ENCODE data around the gene LSM2.
A peak's percentile ranks its signal among the peaks of the same experiment; 100 is the strongest.

Gene LSM2

DNA sequence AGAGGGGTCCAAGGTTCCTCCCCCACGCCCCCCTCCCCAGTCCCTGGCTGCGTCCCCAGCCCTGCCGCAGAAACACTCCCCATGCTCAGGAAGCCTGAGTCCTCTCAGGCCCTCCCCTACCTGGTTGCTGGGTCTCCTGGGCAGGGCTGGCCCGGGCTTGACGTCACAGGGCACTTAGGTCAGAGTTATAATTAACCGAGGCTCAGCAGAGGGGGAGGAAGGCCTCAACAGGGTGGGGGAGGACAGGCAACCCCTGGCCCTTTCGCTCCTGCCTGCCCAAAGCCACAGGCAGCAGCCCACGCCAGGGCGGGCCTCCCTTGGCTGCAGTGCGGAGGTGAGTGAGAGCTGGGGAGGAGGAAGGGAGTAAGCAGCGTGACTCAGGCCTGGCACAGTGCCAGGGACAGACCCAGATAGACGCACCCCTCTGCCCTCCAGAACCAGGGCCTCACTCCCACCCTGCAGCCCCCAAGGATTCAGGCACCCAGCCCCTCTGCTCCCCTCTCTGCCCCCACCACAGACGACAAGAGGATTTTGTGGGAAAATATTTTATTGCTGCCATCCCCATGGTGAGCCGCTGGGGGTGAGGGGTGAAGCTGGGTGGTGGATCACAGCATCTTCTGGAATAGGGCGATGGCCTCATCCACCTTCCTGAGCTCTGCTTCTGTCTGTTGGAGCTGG, 29.6 kb downstream of the LSM2 start, which contains the start of gene VWA7:
VWA7 (minus strand) TSS at position 340 of the 678 bp plus-strand sequence. CDS start 549 bp downstream, outside the sequence.
- peak; percentile 51 for DNase-seq (ENCODE audit: low spot score)

DNA sequence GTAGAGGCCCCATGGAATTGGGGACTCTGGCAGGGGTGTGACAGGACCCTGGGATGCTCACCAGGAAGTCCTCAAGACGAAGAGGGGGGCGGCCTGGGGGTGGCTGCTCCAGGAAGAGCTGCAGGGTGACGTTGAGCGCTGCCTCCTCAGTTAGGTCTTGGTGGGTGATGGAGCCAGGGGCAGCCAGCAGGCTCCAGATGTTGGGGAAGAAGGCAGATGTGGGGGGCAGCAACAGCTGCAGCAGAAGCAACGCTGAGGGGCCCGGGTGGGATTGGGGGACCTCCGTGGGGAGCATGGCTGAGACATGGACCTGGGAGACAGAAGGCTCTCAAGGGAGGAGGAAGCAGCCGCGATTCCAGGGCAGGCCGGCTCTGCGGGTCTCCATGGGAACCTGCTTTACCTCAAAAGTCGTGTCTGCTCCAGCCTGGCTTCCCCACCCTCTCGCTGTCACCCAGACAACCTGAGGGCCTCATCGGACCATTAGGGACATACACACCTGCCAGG, 30.2 kb downstream of the LSM2 start:
- no peak for DNase-seq (ENCODE audit: low spot score)

DNA sequence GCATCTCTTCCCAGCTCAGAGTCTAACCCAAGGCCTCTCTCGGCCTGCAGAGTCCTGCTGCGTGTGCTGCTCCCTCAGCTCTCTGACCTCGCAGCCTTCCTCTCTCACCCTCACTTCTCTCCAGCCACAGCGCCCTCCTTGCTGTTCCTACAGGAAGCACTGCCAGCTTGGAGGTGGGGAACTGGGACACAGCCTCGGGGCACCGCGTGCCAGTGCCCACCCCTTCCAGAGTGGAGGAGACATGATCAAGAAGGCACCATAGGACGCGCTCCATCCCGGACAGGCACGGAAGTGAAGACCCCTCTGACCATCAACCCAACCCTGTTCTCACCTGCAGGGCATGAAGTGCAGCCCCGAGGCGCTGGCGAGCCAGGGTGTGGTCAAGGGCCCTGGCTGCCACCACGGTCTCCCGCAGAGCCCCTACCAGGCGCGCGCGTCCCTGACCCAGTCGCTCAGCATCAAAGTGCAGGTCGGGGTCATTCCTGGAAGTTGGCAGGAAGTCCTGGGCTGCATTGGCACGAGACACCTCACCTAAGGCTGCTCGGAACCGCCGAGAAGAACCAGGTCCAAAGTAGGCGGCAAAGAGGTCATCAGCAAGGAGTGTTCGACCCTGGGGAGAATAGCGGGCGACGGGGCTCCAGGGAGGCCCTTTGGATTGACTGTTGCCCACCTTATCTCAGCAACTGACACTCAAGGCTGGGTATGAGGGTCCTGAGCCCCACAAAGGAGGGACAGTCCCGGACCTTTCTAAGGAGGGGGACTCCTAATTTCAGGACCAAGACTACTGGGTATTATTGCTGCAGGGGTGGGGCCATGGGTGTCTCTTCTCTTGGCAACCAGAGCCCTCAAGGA, 30.9 kb downstream of the LSM2 start:
- DNase-seq (ENCODE audit: low spot score): no peak

DNA sequence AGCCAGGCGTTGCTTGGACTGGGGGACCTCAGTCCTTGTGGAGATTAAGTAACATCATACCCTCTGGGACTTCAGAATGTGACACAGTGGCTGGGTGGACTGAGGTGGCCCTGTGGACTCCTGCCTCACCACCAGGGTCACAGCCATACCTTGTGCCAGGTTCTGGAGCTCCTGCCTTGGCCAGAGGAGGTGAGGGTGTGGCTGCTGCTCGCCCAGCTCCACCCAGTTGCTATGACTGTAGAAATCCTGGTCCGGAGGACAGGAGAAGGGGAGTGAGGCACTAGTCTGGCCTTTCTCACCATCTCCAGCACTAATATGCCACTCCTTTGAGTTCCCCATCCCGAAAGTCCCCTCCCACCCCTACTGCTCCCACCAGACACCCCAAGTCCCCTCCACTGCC, 31.6 kb downstream of the LSM2 start:
- no peak for DNase-seq (ENCODE audit: low spot score)

DNA sequence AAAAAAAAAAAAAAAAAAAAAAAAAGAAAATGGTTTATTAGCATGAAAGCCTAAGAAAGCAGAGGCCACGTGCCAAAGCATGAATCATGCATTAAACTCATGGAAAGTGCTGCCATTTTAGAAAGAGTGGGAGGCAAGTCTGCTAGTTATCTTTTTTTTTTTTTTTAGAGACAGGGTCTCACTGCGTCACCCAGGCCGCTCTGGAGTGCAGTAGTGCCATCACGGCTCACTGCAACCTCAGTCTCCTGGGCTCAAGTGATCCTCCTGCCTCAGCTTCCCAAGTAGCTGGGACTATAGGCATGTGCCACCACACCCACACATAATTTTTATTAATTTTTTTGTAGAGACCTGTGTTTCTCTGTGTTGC, 34.8 kb downstream of the LSM2 start:
- no peak for DNase-seq (ENCODE audit: low spot score)

DNA sequence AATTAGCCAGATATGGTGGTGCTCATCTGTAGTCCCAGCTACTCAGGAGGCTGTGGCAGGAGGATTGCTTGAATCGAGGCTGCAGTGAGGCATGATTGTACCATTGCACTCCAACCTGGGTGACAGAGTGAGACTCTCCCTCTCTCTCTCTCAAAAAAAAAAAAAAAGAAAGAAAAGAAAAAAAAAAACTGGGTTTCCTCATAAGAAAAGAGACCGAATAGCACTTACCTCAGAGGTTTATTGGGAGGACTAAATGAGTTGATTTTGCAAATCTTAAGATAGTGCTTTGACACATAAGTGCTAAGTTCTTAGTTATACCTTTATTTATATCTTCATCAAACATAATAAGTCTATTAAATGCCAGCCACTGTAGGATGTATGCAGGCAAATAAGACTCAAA, 35.9 kb downstream of the LSM2 start:
- DNase-seq (ENCODE audit: low spot score): no peak

DNA sequence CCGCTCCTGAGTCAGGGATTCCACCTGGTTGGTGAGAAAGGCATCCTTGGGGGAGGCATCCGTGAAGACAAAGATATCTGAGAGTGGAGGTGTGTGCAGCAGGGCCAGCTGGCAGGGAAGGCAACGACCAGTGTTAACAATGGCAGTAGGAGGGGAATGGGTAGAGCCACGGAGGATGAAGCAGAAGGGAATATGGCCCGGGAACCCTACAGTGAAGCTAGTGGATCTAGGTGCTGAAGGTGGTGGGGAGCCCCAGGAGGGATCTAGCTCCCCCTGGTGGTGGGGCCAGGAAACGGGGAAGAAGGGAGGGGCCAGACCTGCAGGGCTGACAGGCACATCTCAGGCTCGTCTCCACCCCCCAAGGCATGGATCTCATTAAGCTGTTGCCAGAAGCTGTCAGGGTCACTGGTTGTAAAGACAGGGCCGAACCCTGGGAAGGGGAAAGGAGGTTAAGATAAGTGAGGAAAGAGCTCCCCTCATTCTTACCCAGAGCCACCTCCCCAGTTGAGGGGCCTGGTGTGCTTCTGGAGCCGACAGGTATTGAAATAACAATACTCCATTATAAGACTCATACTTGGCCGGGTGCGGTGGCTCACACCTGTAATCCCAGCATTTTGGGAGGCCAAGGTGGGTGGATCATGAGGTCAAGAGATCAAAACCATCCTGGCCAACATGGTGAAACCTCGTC, 36.9 kb downstream of the LSM2 start:
- peak; percentile 31 for DNase-seq (ENCODE audit: low spot score)

DNA sequence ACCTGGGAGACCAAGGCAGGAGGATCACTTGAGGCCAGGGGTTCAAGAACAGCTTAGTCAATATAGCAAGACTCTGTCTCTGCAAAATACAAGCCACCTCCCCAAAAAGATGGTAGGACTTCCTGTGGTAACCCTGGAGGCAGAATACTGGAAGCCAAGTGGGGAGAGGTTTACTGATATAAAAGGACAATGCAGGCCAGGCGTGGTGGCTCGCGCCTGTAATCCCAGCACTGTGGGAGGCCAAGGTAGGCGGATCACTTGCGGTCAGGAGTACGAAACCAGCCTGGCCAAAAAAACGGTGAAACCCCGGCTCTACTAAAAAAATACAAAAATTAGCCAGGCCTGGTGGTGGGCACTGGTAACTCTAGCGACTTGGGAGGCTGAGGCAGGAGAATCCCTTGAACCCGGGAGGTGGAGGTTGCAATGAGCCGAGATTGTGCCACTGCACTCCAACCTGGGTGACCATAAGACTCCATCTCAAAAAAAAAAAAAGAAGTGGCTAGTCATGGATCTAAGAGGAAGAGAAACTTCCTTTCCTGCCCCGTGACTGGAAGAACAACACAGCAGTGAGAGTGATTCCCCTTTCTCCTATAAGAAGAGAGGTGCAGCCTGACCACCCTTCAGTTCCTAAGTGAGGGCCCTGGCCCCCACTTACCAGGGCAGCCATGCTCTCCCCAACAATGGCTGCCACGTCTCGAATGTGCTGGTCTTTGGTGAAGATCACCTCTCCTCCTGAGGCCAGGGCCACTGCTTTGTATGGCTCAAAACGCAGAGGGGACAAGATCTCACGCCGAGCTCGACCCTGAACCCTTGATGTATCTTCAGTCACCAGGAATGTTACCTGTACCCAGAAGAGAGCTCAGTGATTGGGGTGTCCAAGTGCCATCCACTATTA, 38.2 kb downstream of the LSM2 start:
- DNase-seq (ENCODE audit: low spot score): peak; percentile 43

DNA sequence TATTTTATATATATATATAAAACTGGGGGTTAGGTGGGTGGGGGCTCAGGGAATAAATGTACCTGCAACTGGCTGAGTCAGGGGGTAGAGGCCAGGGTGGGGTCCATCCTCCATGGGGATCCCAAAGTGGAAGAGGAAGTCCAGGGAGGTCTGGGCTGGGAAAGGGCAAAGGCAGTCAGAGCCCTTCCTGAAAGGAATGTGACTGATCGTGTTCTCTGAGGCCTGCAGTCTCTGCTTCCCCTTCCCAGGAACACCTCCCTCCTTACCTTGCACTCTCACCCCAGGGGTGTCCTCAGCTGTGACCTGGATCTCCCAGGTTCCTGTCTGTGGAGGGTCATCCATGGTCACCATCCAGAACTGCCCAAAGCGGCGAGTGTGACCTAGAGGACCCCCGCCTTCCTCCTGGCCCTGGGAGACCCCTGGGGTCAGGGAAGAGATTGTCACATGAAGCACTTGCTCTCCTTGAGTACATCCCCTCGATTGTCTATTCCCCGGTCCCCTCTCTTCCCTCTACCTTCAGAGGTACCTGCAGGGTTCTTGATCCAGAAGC, 39.6 kb downstream of the LSM2 start:
- no peak for DNase-seq (ENCODE audit: low spot score)

DNA sequence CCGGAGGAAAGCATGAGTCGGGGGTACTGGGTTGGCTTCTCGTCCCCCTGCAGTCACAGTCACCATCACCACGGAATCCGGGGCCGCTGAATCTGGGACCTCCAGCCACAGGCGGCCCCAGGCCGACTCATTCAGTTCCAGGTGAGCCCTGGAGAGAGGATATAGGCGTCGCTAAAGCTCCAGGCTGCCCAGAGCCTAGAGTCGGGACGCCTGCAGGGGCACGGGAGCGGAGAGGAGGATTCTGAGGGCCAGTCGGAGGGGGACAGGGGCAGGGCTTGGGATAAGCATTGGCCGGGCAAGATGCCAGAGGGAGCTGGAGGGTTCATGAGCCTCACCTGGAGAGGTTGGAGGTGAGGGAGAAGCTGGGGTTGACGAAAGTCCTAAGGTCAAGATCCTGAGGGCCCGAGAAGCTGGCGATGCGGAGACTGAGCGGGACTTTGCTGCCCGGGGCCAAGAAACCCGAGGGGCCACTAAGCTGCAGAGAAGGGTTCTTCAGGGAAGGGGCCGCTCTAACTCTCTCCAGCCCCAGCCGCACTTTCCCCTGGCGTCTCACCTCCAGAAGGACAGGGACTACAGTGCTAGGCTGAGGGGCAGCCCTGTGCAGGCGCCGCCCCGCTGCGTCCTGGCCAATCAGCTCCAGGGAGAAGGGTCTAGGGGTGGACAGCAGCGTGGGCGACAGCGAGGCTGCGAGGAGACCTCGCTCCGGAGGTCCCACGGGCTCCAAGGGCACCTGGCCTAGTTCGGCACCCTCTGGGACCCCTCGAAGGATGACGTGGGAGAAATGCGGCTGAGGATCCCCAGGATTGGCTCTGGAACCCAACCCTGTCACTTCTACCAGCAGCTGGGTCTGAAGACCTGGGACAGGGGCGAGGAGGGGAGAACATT, 40.6 kb downstream of the LSM2 start:
- DNase-seq (ENCODE audit: low spot score): no peak

DNA sequence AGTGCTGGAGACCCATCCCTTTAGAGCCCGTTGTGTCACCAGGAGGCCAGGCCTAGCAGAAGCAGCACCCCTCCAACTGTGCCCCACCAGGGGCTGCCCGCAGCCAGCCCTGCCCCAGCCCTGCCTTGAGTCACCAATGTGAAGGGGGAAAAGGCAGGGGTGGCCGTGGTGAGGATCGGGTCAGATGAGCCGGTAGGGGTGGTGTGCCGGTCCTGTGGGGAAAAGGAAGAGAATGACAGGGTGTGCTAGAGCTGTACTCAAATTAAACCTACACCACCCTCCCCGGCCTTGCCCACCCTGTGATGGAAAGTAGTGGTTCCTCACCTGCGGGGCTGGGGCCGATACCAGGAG, 41.2 kb downstream of the LSM2 start:
- DNase-seq (ENCODE audit: low spot score): no peak

DNA sequence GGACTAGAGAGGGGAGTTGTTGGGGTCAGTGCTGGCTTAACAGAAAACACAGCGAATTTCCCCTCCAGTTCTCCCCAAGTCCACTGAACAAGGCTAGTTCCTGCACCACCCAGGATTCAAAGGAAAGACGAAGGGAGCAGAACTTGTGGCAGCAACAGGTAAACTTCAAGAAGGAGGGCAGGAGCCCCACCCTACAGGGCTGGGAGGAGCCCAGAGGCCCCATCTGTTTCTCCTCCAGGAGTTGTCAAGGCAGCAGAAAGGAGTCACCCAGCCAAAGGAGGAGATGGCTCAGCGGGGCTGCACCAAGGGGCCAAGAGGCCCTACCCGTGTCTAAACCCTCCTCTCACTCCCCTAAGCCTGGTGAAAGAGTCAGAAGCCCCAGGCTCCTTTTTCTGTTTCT, 42.6 kb downstream of the LSM2 start:
- DNase-seq (ENCODE audit: low spot score): no peak

DNA sequence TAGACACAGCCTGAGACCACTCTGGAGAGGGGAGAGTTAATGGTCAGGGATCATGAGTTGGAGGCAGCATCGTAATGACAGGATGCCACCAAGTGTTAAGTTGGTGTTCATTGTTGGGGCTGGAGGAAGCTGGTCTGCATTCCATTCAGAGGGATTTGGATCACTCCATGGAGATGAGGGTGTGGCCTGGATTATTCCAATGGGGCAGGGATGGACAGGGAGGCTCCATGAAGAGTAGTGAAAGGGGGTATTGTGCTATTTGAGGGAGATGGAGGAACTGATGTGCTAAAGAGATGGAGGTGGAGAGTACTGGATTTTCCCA, 43.2 kb downstream of the LSM2 start:
- peak; percentile 40 for DNase-seq (ENCODE audit: low spot score)

DNA sequence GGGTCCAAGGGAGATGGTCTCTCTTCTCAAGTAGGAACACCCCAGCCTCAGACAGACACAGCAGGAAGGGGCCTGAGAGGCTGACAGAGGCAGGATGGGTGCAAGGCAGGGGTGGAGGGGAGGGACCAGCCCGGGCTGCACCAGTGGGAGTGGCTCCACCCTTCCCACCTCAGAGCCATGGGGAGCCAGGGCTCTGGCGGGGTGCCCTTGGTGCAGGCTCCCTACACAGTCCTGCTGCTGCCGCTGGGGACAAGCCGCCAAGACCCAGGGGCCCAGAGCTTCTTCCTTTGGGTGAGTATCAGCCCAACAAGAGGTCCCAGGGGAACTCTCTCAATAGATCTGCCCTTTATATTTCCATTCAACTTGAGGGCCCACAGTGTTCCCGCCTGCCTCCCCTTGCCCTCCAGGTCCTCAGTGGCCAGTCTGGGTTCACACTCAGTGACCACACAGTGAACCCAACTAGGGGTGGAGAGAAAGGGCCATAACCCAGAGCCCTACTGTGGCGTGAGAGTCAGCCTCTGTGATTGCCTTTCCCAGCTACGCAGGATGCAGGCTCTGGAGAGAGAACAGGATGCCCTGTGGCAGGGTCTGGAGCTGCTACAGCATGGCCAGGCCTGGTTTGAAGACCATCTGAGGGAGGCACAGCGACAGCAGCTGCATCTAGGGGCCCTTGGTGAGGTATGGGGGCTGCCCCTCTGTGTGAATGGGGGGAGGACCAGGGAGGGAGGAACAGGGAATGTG, 43.7 kb downstream of the LSM2 start:
- no peak for DNase-seq (ENCODE audit: low spot score)

DNA sequence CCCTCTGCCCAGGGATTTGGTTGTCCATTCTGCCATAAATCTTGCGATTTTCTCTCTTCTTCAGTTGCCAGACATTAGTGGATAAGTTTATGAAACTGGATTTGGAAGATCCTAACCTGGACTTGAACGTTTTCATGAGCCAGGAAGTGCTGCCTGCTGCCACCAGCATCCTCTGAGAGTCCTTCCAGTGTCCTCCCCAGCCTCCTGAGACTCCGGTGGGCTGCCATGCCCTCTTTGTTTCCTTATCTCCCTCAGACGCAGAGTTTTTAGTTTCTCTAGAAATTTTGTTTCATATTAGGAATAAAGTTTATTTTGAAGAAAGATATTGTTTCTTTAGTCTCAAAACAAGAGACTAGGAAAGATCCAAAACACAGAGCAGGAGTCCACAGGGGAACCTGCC, 44.4 kb downstream of the LSM2 start, which contains the start of gene SAPCD1:
SAPCD1 (plus strand) TSS at position 301 of the 400 bp plus-strand sequence. CDS start 399 bp downstream, outside the sequence.
- DNase-seq (ENCODE audit: low spot score): no peak

DNA sequence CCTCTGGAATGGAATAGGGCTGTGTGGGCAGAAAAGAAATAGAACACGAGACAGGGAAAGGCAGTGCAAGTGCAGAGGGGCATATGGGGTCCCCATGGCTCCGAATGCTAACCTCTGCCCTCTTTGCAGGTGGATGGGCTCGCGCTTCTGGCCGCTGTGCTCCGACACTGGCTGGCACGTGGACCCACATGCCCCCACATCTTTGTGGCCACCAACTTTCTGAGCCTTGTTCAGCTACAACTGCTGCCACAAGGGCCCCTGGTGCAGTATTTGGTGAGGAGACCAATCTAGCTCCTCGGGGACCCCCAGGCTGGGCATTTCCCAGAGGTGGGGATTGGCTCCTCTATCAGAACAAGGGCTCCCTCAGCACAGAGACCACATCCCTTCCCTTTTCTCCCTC, 45.4 kb downstream of the LSM2 start:
- DNase-seq (ENCODE audit: low spot score): no peak

DNA sequence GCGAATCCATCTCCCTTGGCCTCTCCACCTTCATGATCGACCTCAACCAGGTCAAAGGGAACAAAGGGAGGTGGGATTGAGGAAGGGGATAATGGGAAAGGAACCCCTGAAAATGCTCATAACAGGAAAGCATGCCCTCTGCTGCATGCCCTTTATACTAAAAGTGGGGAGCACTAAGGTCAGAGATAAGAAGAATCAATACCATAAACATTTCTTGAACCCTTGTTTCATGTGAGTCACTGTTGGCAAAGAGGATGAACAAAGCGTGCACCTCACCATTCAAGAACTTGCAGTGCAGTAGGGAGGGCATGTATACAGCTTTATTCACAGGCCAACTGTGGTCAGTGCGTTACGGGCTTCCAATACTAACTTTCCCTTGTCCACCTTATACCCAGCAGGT, 46.0 kb downstream of the LSM2 start:
- DNase-seq (ENCODE audit: low spot score): no peak

DNA sequence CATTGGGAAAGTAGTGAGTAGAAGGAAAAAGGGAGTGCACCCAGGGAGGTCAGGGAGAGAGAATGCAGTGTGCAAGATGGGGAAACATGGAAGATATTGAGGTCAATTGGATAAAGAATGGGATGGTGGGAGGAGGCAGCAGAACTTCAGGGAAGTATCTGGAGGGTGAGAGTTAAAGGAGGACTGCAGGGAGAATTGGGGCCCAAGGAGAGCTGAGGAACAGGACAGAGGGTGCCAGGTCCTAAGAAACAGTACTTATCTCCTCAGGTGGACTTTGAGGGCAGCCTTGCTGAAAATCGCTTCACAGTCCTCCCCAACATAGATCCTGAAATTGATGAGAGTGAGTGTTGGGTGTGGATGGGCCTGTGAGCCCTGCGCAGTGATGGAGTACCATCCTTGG, 48.5 kb downstream of the LSM2 start:
- DNase-seq (ENCODE audit: low spot score): no peak

DNA sequence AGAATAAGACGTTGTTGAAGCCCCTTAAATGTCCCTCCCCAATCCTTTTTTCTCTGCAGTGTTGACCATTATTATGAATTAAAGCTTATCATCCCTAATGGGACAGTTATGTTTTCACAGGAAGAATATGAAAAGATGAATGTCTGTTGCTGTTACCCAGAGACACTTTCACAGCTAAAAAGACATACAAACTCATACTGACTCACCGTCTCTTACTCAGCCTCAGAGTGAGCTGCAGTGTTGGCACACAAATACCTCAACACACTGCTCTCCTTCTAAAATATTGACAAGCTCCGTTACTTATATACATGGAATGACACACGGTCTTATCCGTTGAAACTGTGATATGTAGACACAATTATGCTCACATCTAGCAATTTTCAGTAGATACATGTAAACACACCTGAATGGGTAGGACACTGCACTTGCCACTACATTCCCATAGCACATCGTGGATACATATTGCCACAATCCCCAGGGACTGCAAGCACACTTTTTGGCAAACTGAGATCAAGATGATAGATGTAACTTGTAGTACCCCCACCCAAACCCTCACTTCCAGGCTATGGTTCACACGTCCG, 53.9 kb downstream of the LSM2 start:
- no peak for DNase-seq (ENCODE audit: low spot score)
